Stimulated activated naive CD8-positive, alpha-beta T cell treated with anti-CD3 and anti-CD28 coated beads, Interleukin-15, amount 100 ng/mL, for 72 hours (primary cell): ENCODE measurements around the gene NPIPB2.
"Not testable (repeated sequence)": the region's sequence is repeated elsewhere in the genome, so short reads cannot be mapped to it uniquely, and the experiment has no call there.

Experiments
- ATAC-seq: fragments of 150-1000 bp; cut with Tn5 transposase; 2 replicates; pipeline ENCODE4 v1.10.0; 2021; ENCODE audit warnings: mild to moderate bottlenecking, moderate library complexity
- DNase-seq, 2 donors: peaks; one replicate each; pipeline ENCODE4 v3.0.0; 2021 to 2022
- H3K27ac Mint-ChIP-seq, 2 donors: one replicate each; pipeline ENCODE4 v1.8.0; 2022; ENCODE audit warnings: mild to moderate bottlenecking in 2 of 2, mixed read lengths in 2 of 2, moderate library complexity in 2 of 2
- H3K27me3 Mint-ChIP-seq: one replicate; pipeline ENCODE4 v1.8.0; 2022; ENCODE audit warnings: mixed read lengths
- H3K4me1 Mint-ChIP-seq: one replicate; pipeline ENCODE4 v1.8.0; 2022; ENCODE audit warnings: mild to moderate bottlenecking, mixed read lengths
- H3K4me3 Mint-ChIP-seq, 2 donors: one replicate each; pipeline ENCODE4 v1.8.0; 2022; ENCODE audit warnings: mild to moderate bottlenecking in 2 of 2, mixed read lengths in 2 of 2, moderate library complexity in 1 of 2
- H3K9me3 Mint-ChIP-seq, 2 donors: one replicate each; pipeline ENCODE4 v1.8.0; 2022; ENCODE audit warnings: mixed read lengths in 2 of 2

The NPIPB2 gene

DNA sequence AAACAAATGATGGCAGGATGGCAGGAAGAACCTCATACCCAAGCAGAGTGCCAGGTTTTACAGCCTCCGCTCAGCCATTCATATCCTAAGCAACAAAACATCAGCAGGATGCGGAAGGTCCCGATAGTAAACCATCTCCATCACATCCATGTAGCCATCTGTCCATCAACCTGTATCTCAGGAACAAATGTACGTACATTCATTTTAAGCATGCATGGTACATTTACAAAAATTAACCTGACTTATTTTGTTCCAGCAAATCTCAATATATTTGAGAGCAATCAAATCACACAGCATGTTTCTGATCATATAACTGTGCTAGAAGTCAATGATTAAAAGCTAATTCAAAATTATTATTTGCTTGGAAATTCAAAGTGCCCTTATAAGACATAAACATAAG lies at the start of gene NPIPB2:
Gene NPIPB2, minus strand, starts transcription at position 101 of the 400 bp plus-strand sequence. Its CDS starts 0 bp downstream, at position 101.
- not testable (repeated sequence) for H3K4me3 Mint-ChIP-seq, H3K27me3 Mint-ChIP-seq, H3K9me3 Mint-ChIP-seq, H3K27ac Mint-ChIP-seq, DNase-seq, ATAC-seq, H3K4me1 Mint-ChIP-seq

GRCh38 chr16:11990702-11991390 lies 49.0 kb upstream of the NPIPB2 start:
- Mint-ChIP-seq H3K4me1 (no peaks in the 10 kb centered on the region), H3K27me3 (no peaks in the 10 kb centered on the region), H3K27ac (no peak overlapping the region), H3K9me3 (no peaks in the 10 kb centered on the region), H3K4me3 (no peak overlapping the region)
- DNase-seq (no peak), ATAC-seq (no peak)

GRCh38 chr16:11988258-11988978 lies 46.6 kb upstream of the NPIPB2 start:
- no peak for ATAC-seq
- Mint-ChIP-seq H3K4me3 (no peak overlapping the region), H3K4me1 (no peaks in the 10 kb centered on the region), H3K27ac (no peak overlapping the region), H3K27me3 (no peaks in the 10 kb centered on the region), H3K9me3 (no peaks in the 10 kb centered on the region)
- no peak for DNase-seq

- no peak overlapping the region for H3K27ac Mint-ChIP-seq
- no peak for ATAC-seq
- no peak for DNase-seq
- peaks cover under 1% of the 10 kb centered on the region for H3K4me1 Mint-ChIP-seq
- no peak overlapping the region for H3K4me3 Mint-ChIP-seq
- H3K9me3 Mint-ChIP-seq = no peaks in the 10 kb centered on the region
- H3K27me3 Mint-ChIP-seq = no peaks in the 10 kb centered on the region
These were observed 44.7 kb upstream of the NPIPB2 start for GRCh38 chr16:11986521-11987057.

DNA sequence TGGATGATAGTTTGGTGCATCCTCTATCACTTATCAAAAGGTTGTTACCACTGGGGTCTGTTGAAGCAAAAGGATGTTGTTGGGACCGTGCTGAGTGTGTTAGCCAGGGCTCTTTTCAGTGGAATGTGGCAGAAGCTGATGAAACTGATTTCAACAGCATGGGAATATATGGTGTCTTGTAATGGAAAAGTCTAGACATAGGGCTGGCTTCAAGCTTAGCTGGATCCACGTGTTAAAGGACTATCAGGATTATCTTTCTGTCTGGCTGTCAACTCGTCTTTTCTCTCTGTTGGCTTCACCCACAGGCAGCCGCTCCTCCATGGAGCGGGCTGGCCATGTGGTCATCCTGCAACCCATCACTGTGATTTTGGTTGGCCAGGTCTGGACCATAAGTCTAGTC lies 43.4 kb upstream of the NPIPB2 start:
- peaks cover 14% of the 10 kb centered on the region for H3K4me1 Mint-ChIP-seq
- no peak overlapping the region for H3K4me3 Mint-ChIP-seq
- H3K27me3 Mint-ChIP-seq = no peaks in the 10 kb centered on the region
- no peak for DNase-seq
- H3K27ac Mint-ChIP-seq = no peak overlapping the region
- no peaks in the 10 kb centered on the region for H3K9me3 Mint-ChIP-seq
- ATAC-seq = no peak

DNA sequence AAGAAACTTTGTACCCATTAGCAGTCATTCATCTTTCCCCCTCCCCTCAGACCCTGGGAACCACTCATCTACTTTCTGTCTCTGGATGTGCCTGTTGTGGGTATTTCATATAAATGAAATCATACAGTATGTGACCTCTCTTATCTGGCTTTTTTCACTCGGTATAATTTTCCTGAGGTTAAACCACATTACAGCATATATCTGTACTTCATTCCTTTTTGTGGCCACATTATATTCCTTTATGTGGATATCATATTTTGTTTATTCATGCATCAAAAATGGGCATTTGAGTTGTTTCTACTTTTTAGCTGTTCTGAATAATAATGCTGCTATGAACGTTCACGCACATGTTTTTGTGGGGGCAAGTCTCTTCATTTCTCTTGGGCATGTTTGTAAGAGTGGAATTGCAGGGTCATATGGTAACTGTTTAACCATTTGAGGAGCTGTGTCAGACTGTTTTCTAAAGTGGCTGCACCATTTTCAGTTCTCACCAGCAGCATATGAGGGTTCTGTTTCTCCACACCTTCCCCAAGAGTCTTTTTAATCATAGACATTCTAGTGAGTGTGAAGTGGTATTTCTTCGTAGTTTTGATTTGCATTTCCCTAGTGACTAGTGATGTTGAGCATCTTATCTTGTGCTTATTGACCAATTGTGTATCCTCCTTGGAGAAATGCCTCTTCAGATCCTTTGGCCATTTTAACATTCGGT lies 38.4 kb upstream of the NPIPB2 start:
- DNase-seq = no peak
- no peak for ATAC-seq
- Mint-ChIP-seq H3K4me1 (peaks cover 55% of the 10 kb centered on the region), H3K4me3 (no peak overlapping the region), H3K27ac (no peak overlapping the region), H3K27me3 (no peaks in the 10 kb centered on the region), H3K9me3 (no peaks in the 10 kb centered on the region)

- DNase-seq = no peak
These were observed 37.3 kb upstream of the NPIPB2 start for GRCh38 chr16:11979013-11979672.

GRCh38 chr16:11978080-11978479 lies 36.2 kb upstream of the NPIPB2 start:
- no peaks in the 10 kb centered on the region for H3K27me3 Mint-ChIP-seq
- peak overlapping the region in 1 of 2 donors; percentile 8 for H3K27ac Mint-ChIP-seq
- DNase-seq (no peak), ATAC-seq (no peak)
- H3K4me3 Mint-ChIP-seq = peak overlapping the region; percentile 91 to 94
- H3K4me1 Mint-ChIP-seq = peaks cover 58% of the 10 kb centered on the region
- no peaks in the 10 kb centered on the region for H3K9me3 Mint-ChIP-seq

More at GRCh38 chr16:11979013-11979672, 37.3 kb upstream of the NPIPB2 start:
- Mint-ChIP-seq H3K4me3 (no peak overlapping the region), H3K27me3 (no peaks in the 10 kb centered on the region), H3K4me1 (peaks cover 58% of the 10 kb centered on the region), H3K9me3 (no peaks in the 10 kb centered on the region), H3K27ac (no peak overlapping the region)
- ATAC-seq = no peak

- H3K9me3 Mint-ChIP-seq = no peaks in the 10 kb centered on the region
- DNase-seq = no peak
These were observed 35.7 kb upstream of the NPIPB2 start for GRCh38 chr16:11977376-11978041.

GRCh38 chr16:11976850-11977375 lies 35.1 kb upstream of the NPIPB2 start:
- H3K27ac Mint-ChIP-seq = peak overlapping the region; percentile 86 to 93
- ATAC-seq (peak; percentile 32), DNase-seq (peak in 1 of 2 donors; percentile 11)
- no peaks in the 10 kb centered on the region for H3K27me3 Mint-ChIP-seq
- no peaks in the 10 kb centered on the region for H3K9me3 Mint-ChIP-seq
- peaks cover 58% of the 10 kb centered on the region for H3K4me1 Mint-ChIP-seq
- H3K4me3 Mint-ChIP-seq = peak overlapping the region; percentile 91 to 94

More at GRCh38 chr16:11977376-11978041, 35.7 kb upstream of the NPIPB2 start:
- no peaks in the 10 kb centered on the region for H3K27me3 Mint-ChIP-seq
- no peak for ATAC-seq
- H3K4me3 Mint-ChIP-seq = peak overlapping the region; percentile 91 to 94
- peaks cover 58% of the 10 kb centered on the region for H3K4me1 Mint-ChIP-seq
- peak overlapping the region; percentile 86 to 93 for H3K27ac Mint-ChIP-seq

DNA sequence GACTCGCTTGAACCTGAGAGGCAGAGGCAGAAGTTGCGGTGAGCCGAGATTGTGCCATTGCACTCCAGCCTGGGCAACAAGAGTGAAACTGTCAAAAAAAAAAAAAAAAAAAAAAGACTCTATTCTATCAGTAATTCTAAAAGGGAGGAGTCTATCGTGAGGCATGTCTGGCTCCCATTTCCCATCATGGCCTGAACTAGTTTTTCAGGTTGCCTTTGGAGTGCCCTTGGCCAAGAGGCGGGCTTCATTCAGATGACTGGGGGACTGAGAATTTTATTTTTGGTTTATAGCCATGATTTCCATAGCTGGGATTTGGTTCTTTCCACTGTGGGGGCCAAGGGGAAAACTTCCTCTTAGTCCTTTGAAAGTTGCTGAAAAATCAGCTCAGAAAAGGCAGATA lies 31.2 kb upstream of the NPIPB2 start:
- Mint-ChIP-seq H3K27ac (no peak overlapping the region), H3K4me1 (peaks cover 28% of the 10 kb centered on the region), H3K27me3 (no peaks in the 10 kb centered on the region), H3K4me3 (no peak overlapping the region), H3K9me3 (no peaks in the 10 kb centered on the region)
- DNase-seq = no peak
- no peak for ATAC-seq

- Mint-ChIP-seq H3K4me3 (no peak overlapping the region), H3K27me3 (no peaks in the 10 kb centered on the region), H3K9me3 (no peaks in the 10 kb centered on the region), H3K27ac (peak overlapping the region in 1 of 2 donors; percentile 67), H3K4me1 (peaks cover 19% of the 10 kb centered on the region)
- ATAC-seq = no peak
- DNase-seq = no peak
These were observed 30.3 kb upstream of the NPIPB2 start for GRCh38 chr16:11972128-11972527.

DNA sequence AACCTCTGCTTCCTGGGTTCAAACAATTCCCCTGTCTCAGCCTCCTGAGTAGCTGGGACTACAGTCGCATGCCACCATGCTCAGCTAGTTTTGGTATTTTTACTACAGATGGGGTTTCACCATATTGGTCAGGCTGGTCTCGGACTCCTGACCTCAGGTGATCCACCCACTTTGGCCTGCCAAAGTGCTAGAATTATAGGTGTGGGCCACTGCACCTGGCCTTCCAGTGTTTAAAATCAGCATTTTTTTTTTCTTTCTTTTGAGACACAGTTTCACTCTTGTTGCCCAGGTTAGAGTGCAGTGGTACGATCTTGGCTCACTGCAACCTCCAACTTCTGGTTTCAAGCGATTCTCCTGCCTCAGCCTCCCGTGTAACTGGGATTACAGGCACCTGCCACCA lies 28.4 kb upstream of the NPIPB2 start:
- not testable (repeated sequence) for ATAC-seq, DNase-seq, H3K9me3 Mint-ChIP-seq, H3K27me3 Mint-ChIP-seq, H3K4me1 Mint-ChIP-seq, H3K4me3 Mint-ChIP-seq
- peak overlapping the region in 1 of 2 donors; percentile 48 for H3K27ac Mint-ChIP-seq

DNA sequence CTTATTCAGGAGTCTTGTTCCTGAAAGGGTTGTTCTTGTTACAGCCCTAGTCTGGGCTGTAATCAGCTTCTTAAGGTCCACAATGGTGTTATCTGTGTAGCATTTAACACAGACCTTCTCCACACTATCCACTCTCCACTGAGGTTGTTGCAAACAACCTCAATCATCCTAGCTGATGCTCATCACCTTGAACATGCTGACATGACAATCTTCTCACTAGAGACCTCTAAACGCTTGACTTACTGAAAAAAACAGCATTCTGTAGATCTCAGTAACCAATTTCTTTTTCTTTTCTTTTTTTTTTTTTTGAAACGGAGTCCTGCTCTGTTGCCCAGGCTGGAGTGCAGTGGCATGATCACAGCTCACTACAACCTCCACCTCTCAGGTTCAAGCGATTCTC lies 26.7 kb upstream of the NPIPB2 start:
- no peaks in the 10 kb centered on the region for H3K9me3 Mint-ChIP-seq
- ATAC-seq (no peak), DNase-seq (no peak)
- H3K27ac Mint-ChIP-seq = peak overlapping the region in 1 of 2 donors; percentile 27
- no peaks in the 10 kb centered on the region for H3K4me1 Mint-ChIP-seq
- H3K4me3 Mint-ChIP-seq = no peak overlapping the region
- no peaks in the 10 kb centered on the region for H3K27me3 Mint-ChIP-seq
